Mesodermal cell (in vitro differentiated cells): ENCODE results near the gene KIF22.
"Not testable (repeated sequence)": the region's sequence is repeated elsewhere in the genome, so short reads cannot be mapped to it uniquely, and the experiment has no call there.

Experiments
- H3K27ac ChIP-seq: 2 replicates; pipeline ENCODE4 v1.7.0; 2013; ENCODE audit warnings: mild to moderate bottlenecking, low read depth, low read length, moderate library complexity; ENCODE audit not compliant: severe bottlenecking
- H3K36me3 ChIP-seq: 2 replicates; pipeline ENCODE4 v1.7.1; 2013; ENCODE audit warnings: mild to moderate bottlenecking, low read length, moderate library complexity; ENCODE audit not compliant: control insufficient read depth, insufficient read depth
- H3K4me1 ChIP-seq: one replicate; pipeline ENCODE4 v1.7.1; 2013; ENCODE audit warnings: mild to moderate bottlenecking, low read length; ENCODE audit not compliant: insufficient read depth, control insufficient read depth, poor library complexity, severe bottlenecking
- H3K4me3 ChIP-seq: 2 replicates; pipeline ENCODE4 v1.7.0; 2013; ENCODE audit warnings: low read length, control low read depth, mild to moderate bottlenecking; ENCODE audit not compliant: insufficient read depth, poor library complexity, severe bottlenecking; ENCODE audit errors: extremely low read depth
- H3K9me3 ChIP-seq: 2 replicates; pipeline ENCODE4 v1.7.1; 2013; ENCODE audit warnings: mild to moderate bottlenecking, low read length, moderate library complexity; ENCODE audit not compliant: control insufficient read depth
- WGBS, 2 experiments: methylation state at CpG; one replicate each; pipeline ENCODE4 v1.1.5; 2013; ENCODE audit warnings: missing lambda C conversion rate in 2 of 2; ENCODE audit not compliant: insufficient coverage in 2 of 2; 5-methylcytosine and 5-hydroxymethylcytosine counted together

The KIF22 gene

DNA sequence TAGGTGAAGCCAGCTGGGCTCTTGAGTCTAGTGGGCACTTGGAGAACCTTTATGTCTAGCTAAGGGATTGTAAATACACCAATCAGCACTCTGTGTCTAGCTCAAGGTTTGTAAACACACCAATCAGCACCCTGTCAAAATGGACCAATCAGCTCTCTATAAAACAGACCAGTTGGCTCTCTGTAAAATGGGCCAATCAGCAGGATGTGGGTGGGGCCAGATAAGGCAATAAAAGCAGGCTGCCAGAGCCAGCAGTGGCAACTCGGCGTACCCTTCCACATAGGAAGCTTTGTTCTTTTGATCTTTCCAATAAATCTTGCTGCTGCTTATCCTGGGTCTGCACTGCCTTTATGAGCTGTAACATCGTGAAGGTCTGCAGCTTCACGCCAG, 41.8 kb upstream of the KIF22 start:
- 90 to 94% methylated on average over 4 of the region's 4 CpGs for WGBS, 2 experiments
- H3K4me3 ChIP-seq, H3K36me3 ChIP-seq, H3K4me1 ChIP-seq, H3K27ac ChIP-seq, H3K9me3 ChIP-seq: not testable (repeated sequence)

- Histone ChIP-seq H3K4me1 (no peaks in the 10 kb centered on the region), H3K36me3 (no peaks in the 10 kb centered on the region), H3K9me3 (no peaks in the 10 kb centered on the region), H3K4me3 (no peak overlapping the region), H3K27ac (no peak overlapping the region)
- WGBS, 2 experiments = 33 to 60% methylated on average over 1 of the region's 1 CpG
These were observed 37.0 kb upstream of the KIF22 start for GRCh38 chr16:29753516-29753915.

GRCh38 chr16:29756654-29757053, 33.9 kb upstream of the KIF22 start:
- Histone ChIP-seq H3K9me3 (no peaks in the 10 kb centered on the region), H3K4me1 (no peaks in the 10 kb centered on the region), H3K36me3 (no peaks in the 10 kb centered on the region), H3K4me3 (no peak overlapping the region), H3K27ac (no peak overlapping the region)
- WGBS, 2 experiments = no CpG with 5 or more reads among the region's 1 CpG

DNA sequence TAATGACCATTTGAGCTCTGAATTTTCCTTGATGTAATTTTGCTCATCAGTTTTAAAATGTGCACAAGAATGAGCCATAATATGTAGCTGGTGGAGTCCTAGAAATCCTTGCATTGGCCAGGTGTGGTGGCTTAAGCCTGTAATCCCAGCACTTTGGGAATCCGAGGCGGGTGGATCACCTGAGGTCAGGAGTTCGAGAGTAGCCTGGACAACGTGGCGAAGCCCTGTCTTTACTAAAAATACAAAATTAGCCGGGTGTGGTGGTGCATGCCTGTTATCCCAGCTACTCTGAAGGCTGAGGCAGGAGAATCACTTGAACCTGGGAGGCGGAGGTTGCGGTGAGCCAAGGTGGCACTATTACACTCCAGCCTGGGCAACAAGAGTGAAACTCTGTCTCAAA, 33.5 kb upstream of the KIF22 start:
- H3K9me3 ChIP-seq, H3K4me1 ChIP-seq, H3K36me3 ChIP-seq, H3K4me3 ChIP-seq, H3K27ac ChIP-seq: not testable (repeated sequence)
- 90 to 92% methylated on average over 8 of the region's 8 CpGs for WGBS, 2 experiments

GRCh38 chr16:29757950-29758466, 32.5 kb upstream of the KIF22 start:
- H3K4me1 ChIP-seq = no peaks in the 10 kb centered on the region
- no peaks in the 10 kb centered on the region for H3K36me3 ChIP-seq
- H3K9me3 ChIP-seq = no peaks in the 10 kb centered on the region
- no peak overlapping the region for H3K4me3 ChIP-seq
- WGBS, 2 experiments = 78 to 83% methylated on average over 5 to 6 of the region's 6 CpGs
- H3K27ac ChIP-seq = no peak overlapping the region

DNA sequence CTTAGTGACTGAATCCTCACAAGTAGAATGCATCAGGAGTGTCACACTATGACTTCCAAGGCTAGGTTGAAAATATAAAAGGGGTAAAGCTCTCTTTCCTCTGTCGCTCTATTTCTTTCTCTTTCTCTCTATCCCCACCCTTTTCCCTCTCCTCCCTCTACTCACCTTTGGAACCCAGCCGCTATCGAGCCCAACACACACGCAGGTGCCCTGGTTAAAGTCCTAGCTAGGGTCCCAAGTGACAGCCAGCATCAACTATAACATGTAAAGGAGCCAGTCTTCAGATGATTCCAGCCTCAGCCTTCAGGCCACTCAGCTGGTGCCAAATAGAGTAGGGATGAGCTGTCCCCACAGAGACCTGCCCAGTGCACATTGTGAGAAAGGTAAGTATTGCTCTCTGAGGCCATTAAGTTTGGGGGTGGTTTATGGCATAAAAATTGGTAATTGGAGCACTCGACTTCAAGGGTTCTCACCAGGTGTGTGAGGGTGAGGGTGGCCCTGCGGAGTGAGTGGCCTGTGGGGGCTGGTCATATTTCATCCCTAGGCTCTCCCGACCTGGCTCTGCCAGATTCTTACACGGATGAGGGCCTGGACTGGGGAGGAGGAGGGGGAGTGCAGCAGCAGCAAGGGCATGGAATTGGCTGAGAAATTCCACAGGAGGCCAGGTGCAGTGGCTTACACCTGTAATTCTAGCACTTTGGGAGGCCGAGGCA, 29.8 kb upstream of the KIF22 start:
- no peaks in the 10 kb centered on the region for H3K4me1 ChIP-seq
- H3K9me3 ChIP-seq = no peaks in the 10 kb centered on the region
- no peak overlapping the region for H3K4me3 ChIP-seq
- H3K27ac ChIP-seq = no peak overlapping the region
- WGBS, 2 experiments = 75 to 89% methylated on average over 5 to 8 of the region's 9 CpGs
- H3K36me3 ChIP-seq = no peaks in the 10 kb centered on the region

- H3K36me3 ChIP-seq, H3K27ac ChIP-seq, H3K4me1 ChIP-seq, H3K4me3 ChIP-seq, H3K9me3 ChIP-seq: not testable (repeated sequence)
- WGBS, 2 experiments = 96% methylated on average over 4 of the region's 8 CpGs; no CpG with 5 or more reads in 1 of the 2 experiments
These were observed 29.3 kb upstream of the KIF22 start for GRCh38 chr16:29761280-29761651.

- H3K4me1 ChIP-seq = no peaks in the 10 kb centered on the region
- no peak overlapping the region for H3K4me3 ChIP-seq
- no peaks in the 10 kb centered on the region for H3K9me3 ChIP-seq
- no peak overlapping the region for H3K27ac ChIP-seq
- H3K36me3 ChIP-seq = no peaks in the 10 kb centered on the region
- WGBS, 2 experiments = 92 to 94% methylated on average over 2 to 5 of the region's 6 CpGs
These were observed 28.7 kb upstream of the KIF22 start for GRCh38 chr16:29761882-29762281.

DNA sequence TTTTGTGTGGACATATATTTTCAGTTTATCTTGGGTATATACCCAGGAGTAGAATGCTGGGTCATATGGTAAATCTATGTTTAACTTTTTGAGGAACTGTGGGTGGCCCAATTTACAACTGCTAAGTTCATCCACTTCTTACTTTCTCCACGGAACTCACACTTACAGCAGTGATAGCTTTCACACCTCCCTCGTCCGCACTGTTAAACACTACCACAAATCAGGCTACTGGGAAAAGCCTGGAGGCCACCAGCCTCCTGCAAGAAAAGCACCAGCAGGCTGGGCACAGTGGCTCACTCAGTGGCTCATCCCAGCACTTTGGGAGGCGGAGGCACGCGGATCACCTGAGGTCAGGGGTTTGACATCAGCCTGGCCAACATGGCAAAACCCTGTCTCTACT, 27.2 kb upstream of the KIF22 start:
- H3K4me3 ChIP-seq = no peak overlapping the region
- H3K27ac ChIP-seq = no peak overlapping the region
- no peaks in the 10 kb centered on the region for H3K9me3 ChIP-seq
- H3K4me1 ChIP-seq = no peaks in the 10 kb centered on the region
- H3K36me3 ChIP-seq = no peaks in the 10 kb centered on the region
- 86 to 98% methylated on average over 5 to 6 of the region's 6 CpGs for WGBS, 2 experiments

GRCh38 chr16:29765167-29766032, 25.2 kb upstream of the KIF22 start:
- Histone ChIP-seq H3K9me3 (no peaks in the 10 kb centered on the region), H3K4me1 (no peaks in the 10 kb centered on the region), H3K27ac (no peak overlapping the region), H3K36me3 (no peaks in the 10 kb centered on the region), H3K4me3 (no peak overlapping the region)
- WGBS, 2 experiments = 82 to 92% methylated on average over 9 to 12 of the region's 15 CpGs

- H3K27ac ChIP-seq = no peak overlapping the region
- H3K4me3 ChIP-seq = no peak overlapping the region
- 100% methylated on average over 1 to 2 of the region's 3 CpGs for WGBS, 2 experiments
- no peaks in the 10 kb centered on the region for H3K36me3 ChIP-seq
- H3K9me3 ChIP-seq = no peaks in the 10 kb centered on the region
- no peaks in the 10 kb centered on the region for H3K4me1 ChIP-seq
These were observed 24.0 kb upstream of the KIF22 start for GRCh38 chr16:29766571-29766970.
